DMS 273 treated with DMSO at 0.1 percent for 48 hours (cell line): ENCODE data around the gene ITGB8.
"Not testable (repeated sequence)": the region's sequence is repeated elsewhere in the genome, so short reads cannot be mapped to it uniquely, and the experiment has no call there.

ENCODE experiments used
- DNase-seq: peaks from one replicate; lab custom pipeline; 2025; lab: John Stamatoyannopoulos, UW

ITGB8 gene

DNA sequence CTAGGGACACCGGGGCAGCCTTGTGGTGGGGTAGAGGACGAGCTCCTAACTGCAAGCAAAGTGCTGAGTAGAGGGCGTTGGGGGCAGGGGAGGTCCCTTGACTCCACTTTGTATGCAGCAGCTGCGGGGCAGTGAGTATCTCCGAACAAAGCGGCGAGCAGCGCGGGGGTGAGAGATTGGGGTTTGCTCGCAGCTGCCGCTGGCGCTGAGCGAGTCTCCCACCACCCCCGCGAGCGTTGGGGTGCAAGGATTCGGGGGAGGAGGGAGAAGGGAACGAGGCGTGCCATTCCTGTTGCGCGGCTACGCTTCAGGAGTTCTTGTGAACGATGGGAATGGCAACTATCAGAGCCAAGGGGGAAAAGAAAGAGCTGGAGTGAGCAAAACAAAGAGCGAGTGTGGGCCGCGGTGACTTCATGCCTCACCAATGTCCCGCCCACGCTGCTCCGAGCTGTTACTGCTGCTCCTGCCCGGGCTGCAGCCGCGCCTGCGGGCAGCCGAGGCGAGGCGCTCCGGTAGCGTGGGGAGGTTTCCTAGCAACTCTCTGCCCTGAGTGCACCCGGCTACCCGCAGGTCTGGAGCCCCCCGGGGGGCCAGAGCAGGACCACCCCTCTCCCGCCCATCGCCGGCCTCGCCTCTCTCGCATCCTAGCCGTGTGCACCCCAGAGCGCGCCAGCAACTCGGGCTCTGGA lies at the start of gene ITGB8:
TSS of gene ITGB8 (plus strand) at position 662 of the 689 bp plus-strand sequence. CDS start 907 bp downstream, outside the sequence.
- peak; percentile 47 for DNase-seq

DNA sequence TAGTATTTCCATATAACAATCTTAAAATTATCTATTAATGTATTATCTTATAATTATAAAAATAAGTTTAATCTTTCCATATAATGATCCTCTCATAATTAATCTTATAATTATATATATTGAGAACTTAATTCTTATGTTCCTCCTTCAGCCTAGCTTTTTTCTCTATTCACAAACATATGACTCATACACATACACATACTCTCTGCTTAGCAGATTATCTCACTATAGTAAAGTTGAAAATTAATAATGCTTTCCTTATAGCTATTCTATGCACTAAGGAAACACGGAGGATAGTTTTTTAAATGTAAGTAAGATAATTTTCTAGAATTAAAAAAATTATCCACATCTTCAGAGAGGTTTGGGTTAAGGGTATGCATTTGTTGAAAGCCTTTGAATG lies 47.7 kb upstream of the ITGB8 start:
- no peak for DNase-seq

DNA sequence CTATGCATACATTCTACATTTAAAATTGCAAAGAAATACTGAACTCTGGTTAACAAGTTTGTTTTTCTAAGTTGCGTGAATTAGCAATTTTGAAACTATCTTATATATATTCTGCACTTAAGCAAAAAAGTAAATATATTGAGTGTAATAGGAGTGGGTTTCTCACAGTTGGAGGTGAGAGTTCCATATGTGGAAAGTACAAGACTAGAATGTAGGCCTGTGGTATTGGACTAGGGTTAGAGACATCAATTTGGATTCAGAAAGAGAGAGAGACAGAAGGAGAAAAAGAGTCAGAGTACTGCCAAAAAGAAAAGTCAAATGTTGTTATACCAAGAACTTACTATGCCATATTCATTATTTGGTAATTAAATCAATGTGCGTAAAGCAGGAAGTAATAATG lies 47.3 kb upstream of the ITGB8 start:
- DNase-seq: no peak

DNA sequence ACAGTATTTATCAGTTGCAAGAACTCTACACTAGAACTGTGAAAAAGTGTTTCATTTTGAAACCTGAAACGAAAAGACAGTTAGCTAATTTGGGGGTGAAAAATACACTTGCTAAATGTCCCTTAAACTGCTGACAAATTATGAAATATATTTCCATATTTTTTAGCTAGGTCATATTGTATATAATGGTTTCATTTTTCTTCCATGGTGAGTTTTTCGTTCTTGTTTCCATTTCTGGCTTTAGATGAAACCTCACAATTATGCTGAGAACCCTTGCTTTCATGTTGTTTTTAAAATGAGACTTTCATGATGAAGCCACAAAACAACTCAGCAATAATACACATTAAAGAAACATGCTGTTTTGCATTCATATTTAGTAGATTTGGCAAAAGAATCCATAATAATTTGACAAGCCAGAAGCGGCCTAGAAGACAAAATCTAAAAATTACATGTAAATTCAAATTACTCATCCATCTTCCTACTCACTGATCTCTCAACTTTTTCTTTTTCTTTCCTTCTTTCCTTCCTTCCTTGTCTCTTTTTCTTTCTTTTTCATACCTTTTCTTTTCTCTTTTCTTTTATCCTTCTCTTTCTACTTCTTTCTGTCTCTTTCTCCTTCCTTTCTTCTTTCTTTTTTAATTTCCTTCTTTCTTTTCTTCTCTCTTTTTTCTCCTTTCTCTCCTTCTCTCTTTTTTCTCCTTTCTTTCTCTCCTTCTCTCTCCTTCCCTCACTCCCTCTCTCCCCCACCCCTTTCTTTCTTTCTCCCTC lies 46.5 kb upstream of the ITGB8 start:
- no peak for DNase-seq

DNA sequence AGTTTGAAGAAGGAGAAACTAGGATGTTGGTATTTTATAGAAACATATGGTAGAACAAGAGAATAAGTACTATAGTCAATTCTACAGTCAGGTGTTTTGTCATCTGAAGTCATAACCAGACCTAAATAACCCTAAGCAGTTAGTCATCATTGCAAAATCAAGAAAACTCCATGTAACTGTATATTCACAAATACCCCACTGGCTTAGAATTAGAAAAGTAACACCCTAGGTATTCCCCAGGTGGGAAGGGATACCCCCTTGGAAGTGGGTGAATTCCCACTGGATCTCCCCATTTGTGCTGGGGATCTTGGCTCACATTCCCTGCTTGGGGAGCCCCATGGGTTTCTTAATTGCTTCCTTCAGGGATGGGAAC lies 45.9 kb upstream of the ITGB8 start:
- DNase-seq: no peak

DNA sequence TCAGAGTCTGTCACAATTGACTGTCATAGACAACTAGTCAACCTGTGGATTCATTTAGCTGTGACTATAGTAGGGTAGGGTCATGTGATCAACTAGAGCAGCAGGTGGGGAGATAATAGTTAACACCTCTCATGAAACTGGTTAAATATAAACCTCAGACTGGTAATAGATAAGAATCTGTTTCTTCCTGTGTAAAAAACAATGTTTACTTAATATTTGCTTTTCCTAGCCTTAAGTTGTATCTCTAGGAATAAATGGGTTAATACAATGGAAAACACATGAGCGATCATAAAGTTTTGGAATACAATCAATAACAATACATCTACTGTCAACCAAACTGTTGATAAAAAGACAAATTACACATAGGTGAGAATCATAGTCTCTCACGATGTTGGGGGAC lies 43.4 kb upstream of the ITGB8 start:
- DNase-seq: no peak

DNA sequence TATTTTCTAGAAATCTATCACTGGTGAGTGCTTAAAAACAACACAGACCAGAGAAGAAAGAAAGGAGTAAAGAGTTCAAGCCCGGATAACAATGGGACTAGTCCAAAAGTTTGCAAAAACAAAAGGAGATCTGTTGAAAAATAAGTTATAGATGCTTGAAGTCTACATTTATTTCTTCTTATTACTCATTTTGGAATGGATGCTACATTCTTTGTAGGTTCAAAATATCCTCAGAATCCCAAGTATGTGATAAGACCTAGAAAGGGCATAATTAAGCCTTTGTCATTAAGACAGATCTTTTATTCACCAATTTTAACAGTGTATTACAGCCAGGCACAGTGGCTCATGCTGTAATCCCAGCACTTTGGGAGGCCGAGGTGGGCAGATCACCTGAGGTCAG lies 42.7 kb upstream of the ITGB8 start:
- DNase-seq: no peak

DNA sequence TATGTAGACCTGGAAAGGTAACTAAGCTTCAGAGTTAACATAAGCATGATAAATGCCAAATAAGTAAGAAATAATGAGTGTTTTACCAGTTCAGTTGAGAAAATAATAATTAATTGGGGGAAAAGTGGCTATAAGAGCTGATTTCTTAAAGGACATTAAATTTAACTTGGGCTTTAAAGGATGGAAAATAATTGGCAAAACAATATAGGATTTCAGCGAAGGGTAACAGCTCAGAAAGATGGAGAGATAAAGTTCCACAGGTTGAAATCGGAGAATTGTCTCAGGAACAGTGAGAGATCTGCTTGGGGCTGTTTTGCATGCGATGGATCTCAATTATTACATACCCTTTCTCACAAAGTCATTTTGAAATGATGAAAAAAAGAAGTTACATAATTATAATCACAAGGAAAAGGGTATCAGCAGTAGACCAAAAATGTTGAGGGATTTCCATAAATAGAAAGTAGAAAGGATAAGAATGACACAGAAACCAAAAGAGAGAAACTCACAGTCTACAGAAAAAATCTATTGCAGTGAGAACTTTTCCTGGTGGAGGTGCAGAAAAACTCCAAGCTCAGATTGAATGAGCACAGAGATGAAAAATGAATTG lies 40.1 kb upstream of the ITGB8 start:
- no peak for DNase-seq

DNA sequence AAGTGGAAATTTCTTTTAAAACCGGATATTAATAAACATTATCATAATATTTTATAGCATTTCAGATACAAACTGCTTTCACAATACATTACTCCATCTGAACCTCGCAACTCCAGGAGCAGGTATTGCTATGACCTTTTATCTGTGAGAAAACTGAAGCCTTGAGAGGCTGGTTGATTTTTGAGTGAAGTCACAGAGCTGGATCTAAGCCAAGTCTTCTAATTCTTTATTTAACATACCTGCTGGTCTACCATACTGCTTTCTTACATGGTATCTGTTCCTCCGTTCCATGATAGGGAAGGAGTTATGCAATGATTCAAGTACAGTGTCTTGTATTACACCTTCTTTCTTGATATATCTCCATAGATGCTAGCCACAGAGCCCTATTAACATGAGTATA lies 37.4 kb upstream of the ITGB8 start:
- DNase-seq: no peak

DNA sequence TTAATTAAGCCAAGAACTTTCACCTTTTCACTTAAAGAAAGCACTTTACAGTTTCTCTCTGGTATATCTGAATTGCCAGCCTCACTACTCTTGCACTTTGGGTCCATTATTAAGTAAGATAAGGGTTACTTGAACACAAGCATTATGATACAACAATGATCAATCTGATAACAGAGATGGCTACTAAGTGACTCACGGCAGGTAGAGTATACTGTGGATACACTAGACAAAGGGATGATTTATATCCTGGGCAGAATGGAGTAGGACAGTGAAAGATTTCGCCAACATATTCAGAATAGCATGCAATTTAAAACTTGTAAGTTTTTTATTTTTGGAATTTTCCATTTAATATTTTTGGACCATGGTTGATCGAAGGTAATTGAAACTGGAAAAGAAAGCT lies 34.3 kb upstream of the ITGB8 start:
- no peak for DNase-seq

DNA sequence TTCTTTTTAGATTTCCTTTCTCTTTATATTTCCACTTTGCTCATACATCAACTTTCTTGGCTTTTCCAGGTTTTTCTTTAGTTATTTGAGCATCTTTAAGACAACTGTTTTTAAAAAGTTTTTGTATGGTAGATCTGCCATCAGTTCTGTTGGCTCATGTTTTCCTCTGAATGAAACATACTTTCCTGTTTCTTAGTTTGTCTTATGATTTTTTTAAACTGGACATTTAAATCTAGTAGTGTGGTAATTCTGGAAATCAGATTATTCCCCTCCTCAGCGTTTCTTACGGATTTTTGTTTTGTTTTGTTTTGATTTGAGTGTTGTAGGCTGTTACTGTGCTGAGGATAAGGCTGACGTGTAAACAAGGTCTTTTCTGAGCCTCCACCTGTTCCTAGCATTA lies 33.8 kb upstream of the ITGB8 start:
- DNase-seq: no peak

DNA sequence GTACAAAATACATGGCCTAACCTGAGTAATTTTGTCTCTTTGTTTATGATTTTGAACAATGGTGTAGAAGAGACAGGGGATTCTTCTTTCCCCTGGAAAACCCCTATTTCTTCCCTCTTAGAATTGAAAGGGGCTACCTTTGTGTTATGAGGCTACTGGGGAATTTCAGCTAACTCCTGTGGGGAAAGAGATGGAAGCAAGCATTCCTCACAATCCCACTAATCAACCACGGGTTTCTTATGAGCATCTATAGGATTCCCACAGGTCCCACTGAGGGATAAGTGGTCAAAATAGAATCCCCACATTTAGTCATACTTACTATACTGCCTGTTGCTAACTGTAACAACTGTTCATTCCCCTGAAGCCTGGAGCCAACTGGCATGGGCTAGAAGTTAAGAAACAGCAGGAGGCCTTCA lies 32.2 kb upstream of the ITGB8 start:
- no peak for DNase-seq

DNA sequence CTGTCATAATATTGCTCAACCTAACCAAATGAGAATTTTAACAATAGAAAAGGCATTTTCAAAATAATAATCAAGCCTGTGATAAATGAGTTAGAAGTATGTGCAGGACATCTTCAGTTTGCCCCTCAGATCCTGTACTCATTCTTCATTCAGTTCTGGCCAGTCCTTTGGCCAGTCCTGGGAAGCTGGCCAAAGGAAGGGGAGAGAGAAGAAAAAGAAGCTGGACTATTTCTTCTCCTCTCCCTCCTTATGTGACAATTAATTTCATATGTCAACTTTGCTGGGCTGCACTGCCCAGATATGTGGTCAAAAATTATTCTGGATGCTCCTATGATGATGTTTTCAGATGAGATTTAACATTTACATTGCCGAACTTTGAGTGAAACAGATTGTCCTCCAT lies 31.6 kb upstream of the ITGB8 start:
- no peak for DNase-seq

DNA sequence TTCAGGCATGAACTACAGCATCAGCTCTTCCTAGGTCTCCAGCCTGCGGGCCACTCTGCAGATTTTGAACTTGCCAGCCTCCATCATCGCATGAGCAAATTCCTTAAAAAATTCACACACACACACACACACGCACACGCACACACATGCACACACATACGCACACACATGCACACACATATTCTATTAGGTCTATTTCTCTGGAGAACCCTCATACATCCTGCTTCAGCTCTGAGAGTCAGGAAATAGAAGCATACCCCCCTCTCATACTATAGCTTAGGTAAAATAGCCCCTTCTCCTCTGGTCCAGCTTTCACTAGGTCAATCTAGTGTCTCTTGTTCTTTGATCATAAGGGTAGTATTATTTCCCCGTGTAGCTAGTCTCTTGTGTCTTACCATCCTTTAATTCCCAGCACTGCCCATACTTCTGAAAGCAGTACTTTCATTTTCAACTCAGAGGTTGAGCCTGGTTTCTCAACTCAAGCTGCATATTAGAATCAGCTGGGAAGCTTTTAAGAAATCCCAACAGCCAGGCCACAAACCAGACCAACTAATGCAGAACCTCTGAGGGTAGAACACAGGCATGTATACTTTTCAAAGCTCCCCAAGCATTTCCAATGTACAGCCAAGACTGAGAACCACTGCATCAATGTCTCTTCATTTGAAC lies 30.9 kb upstream of the ITGB8 start:
- no peak for DNase-seq

DNA sequence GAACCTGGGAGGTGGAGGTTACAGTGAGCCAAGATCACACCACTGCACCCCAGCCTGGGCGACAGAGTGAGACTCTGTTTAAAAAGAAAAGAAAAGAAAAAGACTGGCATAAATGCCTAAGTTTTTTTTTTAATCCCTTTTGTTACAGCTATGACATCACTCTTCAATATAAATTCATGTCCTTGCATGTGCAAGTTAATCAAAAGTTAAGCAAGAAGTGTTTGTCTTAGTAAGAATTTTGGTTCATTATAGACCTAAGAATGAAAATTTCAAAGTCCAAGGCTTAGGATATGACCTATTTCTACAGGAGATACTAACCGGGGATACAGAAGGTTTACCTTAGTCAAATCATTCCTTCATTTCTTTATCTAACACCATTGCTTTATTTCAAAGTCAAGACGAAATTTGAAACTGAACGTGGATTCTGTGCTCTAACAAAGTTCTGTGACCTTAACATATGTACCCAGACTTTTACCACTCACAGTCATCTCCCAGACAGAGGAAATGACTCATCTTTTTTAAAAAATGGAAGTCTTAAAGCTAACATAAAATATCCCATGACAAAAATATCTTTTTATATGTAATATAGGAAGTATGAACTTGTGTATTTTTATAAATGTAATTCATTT lies 29.3 kb upstream of the ITGB8 start:
- DNase-seq: no peak

DNA sequence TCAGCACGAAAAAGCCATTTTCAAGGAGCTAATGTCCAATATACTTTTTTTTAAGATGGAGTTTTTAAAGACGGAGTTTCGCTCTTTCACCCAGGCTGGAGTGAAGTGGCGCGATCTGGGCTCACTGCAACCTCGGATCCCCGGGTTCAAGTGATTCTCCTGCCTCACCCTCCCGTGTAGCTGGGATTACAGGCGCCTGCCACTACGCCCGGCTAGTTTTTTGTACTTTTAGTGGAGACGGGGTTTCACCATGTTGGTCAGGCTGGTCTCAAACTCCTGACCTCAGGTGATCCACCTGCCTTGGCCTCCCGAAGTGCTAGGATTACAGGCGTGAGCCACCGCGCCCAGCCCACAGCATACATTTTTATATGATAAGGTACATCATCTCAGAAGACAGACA lies 28.4 kb upstream of the ITGB8 start:
- not testable (repeated sequence) for DNase-seq

DNA sequence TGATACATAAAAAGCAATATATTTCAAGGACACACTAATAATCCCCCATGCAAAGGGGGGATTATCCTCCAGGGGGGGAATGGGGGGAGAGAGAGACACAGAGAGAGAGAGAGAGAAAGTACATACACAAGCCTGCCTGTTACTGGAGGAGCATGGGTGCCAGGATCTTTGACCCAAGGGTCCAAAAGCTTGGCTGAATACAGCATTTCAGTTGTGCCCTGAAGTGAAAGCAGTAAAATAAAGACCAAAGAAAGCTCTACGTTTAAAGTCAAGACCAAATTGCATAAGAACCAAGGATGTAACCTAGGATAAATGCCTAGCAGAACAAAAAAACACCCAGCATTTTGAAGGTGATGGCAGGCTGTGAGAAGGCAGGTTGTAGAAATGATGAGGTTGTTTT lies 27.8 kb upstream of the ITGB8 start:
- no peak for DNase-seq

DNA sequence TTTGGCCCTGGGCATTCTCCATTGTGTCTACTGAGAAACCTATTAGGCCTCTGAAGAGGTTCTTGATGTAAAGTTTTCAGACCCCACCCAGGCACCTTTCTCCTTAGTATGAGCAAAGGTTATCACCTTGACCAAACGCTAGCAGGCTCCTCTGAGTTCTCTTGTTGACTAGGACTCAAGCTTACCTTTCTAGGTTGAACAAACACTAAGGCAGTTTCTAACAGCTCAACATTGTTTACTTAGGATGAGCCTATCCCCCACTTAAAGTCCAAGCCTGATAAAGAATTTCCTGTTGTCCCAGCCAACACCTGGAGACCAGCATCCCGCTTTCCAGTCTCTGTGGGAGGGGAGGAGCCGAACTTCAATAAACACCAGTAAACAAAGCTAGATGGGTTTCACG lies 26.3 kb upstream of the ITGB8 start:
- DNase-seq: no peak

DNA sequence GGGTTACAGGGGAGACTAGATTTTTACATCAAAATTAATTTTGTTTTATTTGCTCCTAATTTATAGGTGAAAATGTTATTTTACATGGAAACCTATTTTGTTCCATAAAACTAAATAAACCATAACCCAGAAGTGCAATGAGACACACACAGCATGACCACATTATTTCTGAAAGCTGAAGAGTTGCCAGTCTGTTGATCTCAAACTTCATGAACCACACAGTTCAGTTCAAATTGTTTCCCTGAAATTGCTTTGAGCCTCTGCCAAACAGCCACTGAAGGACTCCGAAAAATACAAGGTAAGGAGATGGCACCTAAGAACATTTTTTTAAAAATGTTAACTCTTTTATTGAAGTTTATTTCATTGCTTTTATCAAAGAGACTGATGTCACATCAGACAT lies 25.0 kb upstream of the ITGB8 start:
- DNase-seq: no peak

DNA sequence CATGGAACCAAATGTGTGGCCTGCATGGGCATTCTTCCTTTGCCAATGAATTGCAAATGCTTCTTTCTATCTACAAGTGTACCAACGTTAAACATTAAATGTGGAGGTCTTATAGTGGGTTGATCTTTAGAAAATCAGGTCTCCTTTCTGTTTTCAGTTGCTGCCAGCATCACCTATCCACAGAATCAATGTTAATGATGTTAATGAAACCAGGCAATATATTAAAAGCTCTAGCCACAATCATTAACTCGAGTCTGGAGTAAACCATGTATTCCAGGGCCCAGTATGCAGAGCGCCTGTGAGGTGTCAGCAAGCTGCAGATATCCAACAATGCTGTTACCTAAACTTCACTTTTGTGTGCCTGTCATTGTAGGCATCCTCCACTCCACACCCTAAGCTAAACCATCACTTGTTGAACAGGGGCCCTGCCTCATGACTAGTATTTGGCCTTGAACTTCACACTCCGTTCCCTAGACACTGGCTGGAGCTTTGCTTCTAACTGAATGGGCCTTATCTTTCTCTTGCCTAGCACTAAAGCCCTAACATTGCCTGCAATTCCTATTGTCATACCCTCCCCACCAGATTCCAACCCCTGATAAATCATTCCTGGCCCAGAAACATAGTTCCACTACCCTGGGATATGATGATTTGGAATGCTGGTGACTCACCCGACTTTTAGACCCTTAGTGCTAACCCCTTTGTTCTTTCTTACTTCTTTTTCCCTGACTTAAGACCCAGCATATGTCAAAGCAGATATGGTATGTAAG lies 24.3 kb upstream of the ITGB8 start:
- no peak for DNase-seq

DNA sequence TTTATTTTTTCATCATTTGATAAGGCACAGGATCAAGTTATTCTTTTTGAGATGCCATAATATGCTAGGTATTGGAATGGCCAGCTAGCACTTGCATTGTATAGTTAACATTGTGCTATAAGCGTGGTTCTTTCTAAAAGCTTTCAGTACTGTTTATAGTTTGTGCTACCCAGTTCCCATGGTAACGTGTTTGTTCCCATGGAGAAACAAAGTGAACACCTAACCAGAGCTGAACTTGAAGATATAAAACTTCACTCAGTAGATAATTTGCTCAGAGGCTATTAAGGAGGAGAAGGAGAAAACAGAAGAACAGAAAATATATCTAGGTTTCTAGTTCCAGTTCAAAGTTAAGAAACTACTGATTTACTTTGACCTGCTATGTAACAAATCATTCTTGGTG lies 23.6 kb upstream of the ITGB8 start:
- no peak for DNase-seq

DNA sequence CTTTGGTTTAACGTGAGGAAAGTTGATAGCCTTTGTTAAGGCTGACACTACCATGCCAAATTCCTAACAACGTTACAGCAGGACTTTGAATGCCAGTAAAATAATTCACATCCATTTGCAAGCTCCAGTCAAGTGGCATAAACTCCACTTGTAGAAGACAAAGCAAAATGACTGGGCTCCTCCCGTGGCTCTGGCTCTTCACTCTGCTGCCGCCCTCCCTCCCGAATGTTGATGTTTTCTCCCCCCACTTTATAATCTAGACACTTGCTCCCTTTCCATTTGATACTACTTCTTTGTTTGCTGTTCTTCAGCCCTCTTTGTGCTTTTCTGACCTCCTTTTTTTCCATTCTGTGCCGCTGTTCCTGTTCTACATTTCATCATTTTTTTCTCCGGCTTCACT lies 22.8 kb upstream of the ITGB8 start:
- DNase-seq: no peak
